Stimulated activated CD4-positive, alpha-beta T cell treated with anti-CD3 and anti-CD28 coated beads, Interleukin-12 subunit alpha, Interleukin-12 subunit beta, amount 100 ng/mL, for 24 hours (primary cell): ENCODE results near the gene VGLL3.
"Not testable (repeated sequence)": the region's sequence is repeated elsewhere in the genome, so short reads cannot be mapped to it uniquely, and the experiment has no call there.

Source experiments
- DNase-seq, 2 experiments: peaks; one replicate each; pipeline ENCODE4 v3.0.0-alpha.2; 2020; ENCODE audit warnings: low read depth in 2 of 2

VGLL3 gene

GRCh38 chr3:86989611-86990010 lies 1.3 kb downstream of the VGLL3 start:
- no peak for DNase-seq

- no peak for DNase-seq
Observed at GRCh38 chr3:86989006-86989405, 1.9 kb downstream of the VGLL3 start.

- DNase-seq: no peak
Observed at GRCh38 chr3:86988235-86988634, 2.7 kb downstream of the VGLL3 start.

- DNase-seq: no peak
Observed at GRCh38 chr3:86987421-86987715, 3.6 kb downstream of the VGLL3 start.

GRCh38 chr3:86986671-86987420 lies 4.1 kb downstream of the VGLL3 start:
- no peak for DNase-seq

GRCh38 chr3:86985181-86985826 lies 5.6 kb downstream of the VGLL3 start:
- DNase-seq: no peak

GRCh38 chr3:86984271-86984670 lies 6.7 kb downstream of the VGLL3 start:
- DNase-seq: no peak

- DNase-seq: no peak
Observed at GRCh38 chr3:86982883-86983282, 8.1 kb downstream of the VGLL3 start.

GRCh38 chr3:86978111-86978551 lies 12.8 kb downstream of the VGLL3 start:
- DNase-seq: no peak

GRCh38 chr3:86976219-86976618 lies 14.7 kb downstream of the VGLL3 start:
- no peak for DNase-seq

GRCh38 chr3:86974177-86974576 lies 16.8 kb downstream of the VGLL3 start:
- DNase-seq: not testable (repeated sequence)

- DNase-seq: no peak
Observed at GRCh38 chr3:86973440-86973839, 17.5 kb downstream of the VGLL3 start.

GRCh38 chr3:86969500-86970189 lies 21.3 kb downstream of the VGLL3 start:
- no peak for DNase-seq

GRCh38 chr3:86968244-86968932 lies 22.6 kb downstream of the VGLL3 start:
- DNase-seq: no peak

GRCh38 chr3:86967062-86967461 lies 23.9 kb downstream of the VGLL3 start:
- DNase-seq: no peak

- DNase-seq: no peak
Observed at GRCh38 chr3:86965166-86965565, 25.8 kb downstream of the VGLL3 start.

- no peak for DNase-seq
Observed at GRCh38 chr3:86963611-86964010, 27.3 kb downstream of the VGLL3 start.

- no peak for DNase-seq
Observed at GRCh38 chr3:86961297-86961696, 29.7 kb downstream of the VGLL3 start.

GRCh38 chr3:86960550-86960949 lies 30.4 kb downstream of the VGLL3 start:
- DNase-seq: no peak

- no peak for DNase-seq
Observed at GRCh38 chr3:86958534-86958933, 32.4 kb downstream of the VGLL3 start.

GRCh38 chr3:86954747-86955146 lies 36.2 kb downstream of the VGLL3 start:
- DNase-seq: no peak

- DNase-seq: no peak
Observed at GRCh38 chr3:86954226-86954625, 36.7 kb downstream of the VGLL3 start.
